IMR-90 (cell line): ENCODE data around the gene ACYP2. TPM values are rescaled to one million over a fixed set of nuclear protein-coding genes. Genes with fewer than 3 reads are reported as not detected.
"Not testable (repeated sequence)": the region's sequence is repeated elsewhere in the genome, so short reads cannot be mapped to it uniquely, and the experiment has no call there.

Experiments
- ATAC-seq: fragments of 200-7000 bp; cut with Tn5 transposase; 2 replicates; pipeline ENCODE4 v1.9.1; 2020; ENCODE audit warnings: low read depth, mild to moderate bottlenecking, moderate library complexity
- BruUV-seq: library from RNA; stranded (reverse); fragments of 400-500 nt; replicated peaks from 2 replicates; lab custom pipeline; 2021; lab: Mats Ljungman, UMichigan
- CTCF ChIA-PET: fragments of 300-600 bp; formaldehyde crosslinking; extraction: SDS; loops from one replicate; lab custom pipeline; 2021; ENCODE audit warnings: antibody characterized with exemption; lab: Yijun Ruan, JAX
- POLR2A ChIA-PET: fragments of 300-600 bp; sonication (Branson Sonifier 250); formaldehyde crosslinking; loops from one replicate; lab custom pipeline; 2022; ENCODE audit warnings: antibody characterized with exemption; ENCODE audit not compliant: unreplicated experiment; lab: Charles Lee
- DNase-seq: peaks from one replicate; pipeline ENCODE4 v3.0.0; 2013
- H2AFZ ChIP-seq: replicated peaks from 2 replicates; pipeline ENCODE3; 2013; ENCODE audit warnings: low read length, mild to moderate bottlenecking; ENCODE audit not compliant: poor library complexity
- H2AK5ac ChIP-seq: 2 replicates; pipeline ENCODE4 v1.6.1; 2013; ENCODE audit warnings: low read depth, low read length, inconsistent platforms
- H2AK9ac ChIP-seq: replicated peaks from 2 replicates; pipeline ENCODE3; 2013; ENCODE audit warnings: mild to moderate bottlenecking, low read depth, low read length, moderate library complexity; ENCODE audit not compliant: poor library complexity
- H2BK120ac ChIP-seq: 2 replicates; pipeline ENCODE4 v1.6.1; 2013; ENCODE audit warnings: low read depth, low read length, inconsistent platforms
- H2BK15ac ChIP-seq: 3 replicates; pipeline ENCODE4 v1.6.1; 2013; ENCODE audit warnings: low read depth, low read length, inconsistent platforms
- H2BK20ac ChIP-seq: 2 replicates; pipeline ENCODE4 v1.6.1; 2013; ENCODE audit warnings: low read depth, mild to moderate bottlenecking, inconsistent platforms, low read length, moderate library complexity
- H2BK5ac ChIP-seq: 2 replicates; pipeline ENCODE4 v1.6.1; 2013; ENCODE audit warnings: mild to moderate bottlenecking, low read depth, low read length, inconsistent platforms; ENCODE audit not compliant: poor library complexity, severe bottlenecking
- H3K14ac ChIP-seq: replicated peaks from 2 replicates; pipeline ENCODE4 v1.6.1; 2013; ENCODE audit warnings: low read depth, low read length, inconsistent platforms
- H3K18ac ChIP-seq: 2 replicates; pipeline ENCODE4 v1.6.1; 2013; ENCODE audit warnings: low read depth, low read length, control low read depth
- H3K23ac ChIP-seq: 2 replicates; pipeline ENCODE4 v1.6.1; 2013; ENCODE audit warnings: low read depth, low read length, inconsistent platforms
- H3K27ac ChIP-seq: 2 replicates; pipeline ENCODE4 v1.5.1; 2013; ENCODE audit warnings: mild to moderate bottlenecking, control low read depth, low read length; ENCODE audit not compliant: insufficient read depth
- H3K27me3 ChIP-seq: 2 replicates; pipeline ENCODE4 v1.6.1; 2013; ENCODE audit warnings: low read length; ENCODE audit not compliant: control insufficient read depth, insufficient read depth
- H3K36me3 ChIP-seq: 2 replicates; pipeline ENCODE4 v1.6.1; 2013; ENCODE audit warnings: low read length, mixed read lengths; ENCODE audit not compliant: control insufficient read depth, insufficient read depth
- H3K4ac ChIP-seq: 2 replicates; pipeline ENCODE4 v1.6.1; 2013; ENCODE audit warnings: low read depth, low read length, inconsistent platforms
- H3K4me1 ChIP-seq: 2 replicates; pipeline ENCODE4 v1.6.1; 2013; ENCODE audit warnings: low read length, mixed read lengths; ENCODE audit not compliant: control insufficient read depth, insufficient read depth
- H3K4me2 ChIP-seq: 2 replicates; pipeline ENCODE4 v1.6.1; 2013; ENCODE audit warnings: low read depth, mild to moderate bottlenecking, control low read depth, low read length, moderate library complexity
- H3K4me3 ChIP-seq: 2 replicates; pipeline ENCODE4 v1.5.1; 2013; ENCODE audit warnings: low read depth, mild to moderate bottlenecking, control low read depth, low read length, moderate library complexity; ENCODE audit not compliant: insufficient read depth
- H3K56ac ChIP-seq: 2 replicates; pipeline ENCODE4 v1.6.1; 2013; ENCODE audit warnings: low read length, inconsistent platforms; ENCODE audit not compliant: insufficient read depth; ENCODE audit errors: extremely low read depth
- H3K79me1 ChIP-seq, 2 experiments: 2 replicates each; pipeline ENCODE4 v1.6.1; 2013; ENCODE audit warnings: low read length in 2 of 2, inconsistent platforms in 1 of 2, low read depth in 1 of 2
- H3K9ac ChIP-seq: 2 replicates; pipeline ENCODE4 v1.6.1; 2013; ENCODE audit warnings: low read depth, low read length, control low read depth
- H3K9me1 ChIP-seq: 2 replicates; pipeline ENCODE4 v1.6.1; 2013; ENCODE audit warnings: low read length, inconsistent platforms; ENCODE audit not compliant: insufficient read depth
- H3K9me3 ChIP-seq: 2 replicates; pipeline ENCODE4 v1.6.1; 2013; ENCODE audit warnings: low read length; ENCODE audit not compliant: control insufficient read depth, insufficient read depth
- H4K20me1 ChIP-seq: 2 replicates; pipeline ENCODE4 v1.6.1; 2013; ENCODE audit warnings: low read length, inconsistent platforms; ENCODE audit not compliant: insufficient read depth
- H4K5ac ChIP-seq: 2 replicates; pipeline ENCODE4 v1.6.1; 2013; ENCODE audit warnings: mild to moderate bottlenecking, low read depth, low read length, control low read depth
- H4K8ac ChIP-seq, 2 experiments: 2 replicates each; pipeline ENCODE4 v1.6.1; 2013; ENCODE audit warnings: low read depth in 2 of 2, low read length in 2 of 2, control low read depth in 1 of 2, inconsistent platforms in 1 of 2
- H4K91ac ChIP-seq: 2 replicates; pipeline ENCODE4 v1.6.1; 2013; ENCODE audit warnings: low read depth, low read length, inconsistent platforms; ENCODE audit not compliant: insufficient read depth
- WGBS, 2 experiments: methylation state at CpG; one replicate each; pipeline versions ENCODE4 v1.1.5 to v1.1.7; 2013; ENCODE audit warnings: missing lambda C conversion rate in 2 of 2; ENCODE audit not compliant: insufficient read length in 1 of 2; ENCODE audit errors: extremely low coverage in 2 of 2; 5-methylcytosine and 5-hydroxymethylcytosine counted together
- dilution Hi-C: fragments of 300-500 bp; cut with HindIII; formaldehyde crosslinking; loops from one replicate; pipeline ENCODE4 v1.14.3; 2018; ENCODE audit warnings: low sequenced_read_pairs; ENCODE audit not compliant: unreplicated experiment
- in situ Hi-C: fragments of 300-500 bp; cut with MboI; formaldehyde crosslinking; loops from 3 replicates; pipeline ENCODE4 v1.14.3; 2019; ENCODE audit warnings: low sequenced_read_pairs, inconsistent platforms, mixed read lengths
- intact Hi-C: fragments of 100-400 bp; cut with micrococcal nuclease; formaldehyde crosslinking; loops from 2 replicates; pipeline ENCODE4 v1.10.0; 2022
- polyA plus RNA-seq, 3 experiments: library from polyadenylated mRNA; depleted of rRNA; stranded (reverse); fragments of >200 nt; gene quantifications; 2 replicates each; pipeline ENCODE4 v1.2.3, GENCODE V29; 2012; ENCODE audit warnings: low replicate concordance in 1 of 3
- total RNA-seq: library from RNA; depleted of rRNA; stranded (reverse); fragments of >200 nt; gene quantifications from 2 replicates; pipeline ENCODE4 v1.2.3, GENCODE V29; 2012

ACYP2 gene
- total and polyA plus RNA-seq, 2 of the 4 experiments (the other 2 are of a cell fraction), result 3.9 to 7.4 TPM

- H3K18ac ChIP-seq, H3K9me3 ChIP-seq, H3K27ac ChIP-seq, H3K27me3 ChIP-seq, H2AK5ac ChIP-seq, H4K5ac ChIP-seq, H3K79me1 ChIP-seq, in situ Hi-C loops, H4K20me1 ChIP-seq, H2BK5ac ChIP-seq, H3K14ac ChIP-seq, H2AFZ ChIP-seq, H2BK15ac ChIP-seq, H4K91ac ChIP-seq, H3K56ac ChIP-seq, ATAC-seq, H3K9me1 ChIP-seq, H3K9ac ChIP-seq, BruUV-seq, H3K4ac ChIP-seq, POLR2A ChIA-PET, intact Hi-C loops, DNase-seq, H3K4me2 ChIP-seq, H3K4me3 ChIP-seq, H2BK20ac ChIP-seq, H3K4me1 ChIP-seq, CTCF ChIA-PET, H2AK9ac ChIP-seq, H4K8ac ChIP-seq, H3K23ac ChIP-seq, dilution Hi-C loops, H2BK120ac ChIP-seq, H3K36me3 ChIP-seq: not testable (repeated sequence)
- 57% methylated on average over 1 of the region's 2 CpGs; no CpG with 5 or more reads in 1 of the 2 experiments for WGBS, 2 experiments
These were observed 209.1 kb downstream of the ACYP2 start for GRCh38 chr2:54324517-54324916.
